ENCODE measurements around the gene PDZRN3. TPM values are rescaled to one million over a fixed set of nuclear protein-coding genes. Genes with fewer than 3 reads are reported as not detected.

The PDZRN3 gene
- total RNA-seq, 1 donor from 2014 or later = 38.3 TPM

- DNase-seq (ENCODE audit: low spot score) = no peak
These were observed 171.1 kb downstream of the PDZRN3 start for GRCh38 chr3:73453666-73454065.

GRCh38 chr3:73452729-73453128, 172.0 kb downstream of the PDZRN3 start:
- no peak for DNase-seq (ENCODE audit: low spot score)

GRCh38 chr3:73451301-73451944, 173.3 kb downstream of the PDZRN3 start:
- DNase-seq (ENCODE audit: low spot score) = no peak

GRCh38 chr3:73449774-73450173, 175.0 kb downstream of the PDZRN3 start:
- DNase-seq (ENCODE audit: low spot score) = no peak

- no peak for DNase-seq (ENCODE audit: low spot score)
These were observed 175.9 kb downstream of the PDZRN3 start for GRCh38 chr3:73448761-73449301.

GRCh38 chr3:73448041-73448440, 176.7 kb downstream of the PDZRN3 start:
- DNase-seq (ENCODE audit: low spot score) = no peak

- no peak for DNase-seq (ENCODE audit: low spot score)
These were observed 177.6 kb downstream of the PDZRN3 start for GRCh38 chr3:73447111-73447510.

GRCh38 chr3:73446467-73447110, 178.2 kb downstream of the PDZRN3 start:
- no peak for DNase-seq (ENCODE audit: low spot score)

GRCh38 chr3:73442886-73443285, 181.9 kb downstream of the PDZRN3 start:
- DNase-seq (ENCODE audit: low spot score) = no peak

- no peak for DNase-seq (ENCODE audit: low spot score)
These were observed 182.6 kb downstream of the PDZRN3 start for GRCh38 chr3:73442152-73442551.

- DNase-seq (ENCODE audit: low spot score) = no peak
These were observed 186.9 kb downstream of the PDZRN3 start for GRCh38 chr3:73437828-73438227.

- DNase-seq (ENCODE audit: low spot score) = no peak
These were observed 189.7 kb downstream of the PDZRN3 start for GRCh38 chr3:73435055-73435454.

- DNase-seq (ENCODE audit: low spot score) = no peak
These were observed 191.1 kb downstream of the PDZRN3 start for GRCh38 chr3:73433687-73434086.

GRCh38 chr3:73433079-73433478, 191.7 kb downstream of the PDZRN3 start:
- no peak for DNase-seq (ENCODE audit: low spot score)

GRCh38 chr3:73432706-73433032, 192.1 kb downstream of the PDZRN3 start:
- DNase-seq (ENCODE audit: low spot score) = no peak

GRCh38 chr3:73432023-73432705, 192.6 kb downstream of the PDZRN3 start:
- DNase-seq (ENCODE audit: low spot score) = no peak

- DNase-seq (ENCODE audit: low spot score) = no peak
These were observed 193.4 kb downstream of the PDZRN3 start for GRCh38 chr3:73431183-73431900.

- DNase-seq (ENCODE audit: low spot score) = no peak
These were observed 197.6 kb downstream of the PDZRN3 start for GRCh38 chr3:73427048-73427706.

GRCh38 chr3:73426606-73427005, 198.1 kb downstream of the PDZRN3 start:
- no peak for DNase-seq (ENCODE audit: low spot score)

- no peak for DNase-seq (ENCODE audit: low spot score)
These were observed 201.6 kb downstream of the PDZRN3 start for GRCh38 chr3:73423116-73423515.

- DNase-seq (ENCODE audit: low spot score) = no peak
These were observed 202.2 kb downstream of the PDZRN3 start for GRCh38 chr3:73422571-73422970.

GRCh38 chr3:73419942-73420341, 204.8 kb downstream of the PDZRN3 start:
- no peak for DNase-seq (ENCODE audit: low spot score)

Measured in ureter (tissue), 1 donor.